Endothelial cell (in vitro differentiated cells): ENCODE data around the gene PRRT2. TPM values are rescaled to one million over a fixed set of nuclear protein-coding genes. Genes with fewer than 3 reads are reported as not detected.

Experiments
- DNase-seq: peaks from one replicate; pipeline ENCODE4 v3.0.0; 2021; ENCODE audit warnings: low spot score
- H3K27ac Mint-ChIP-seq: one replicate; pipeline ENCODE4 v1.8.0; 2021; ENCODE audit warnings: mixed read lengths, inconsistent platforms; ENCODE audit not compliant: unreplicated experiment
- H3K27me3 Mint-ChIP-seq: one replicate; pipeline ENCODE4 v1.8.0; 2021; ENCODE audit warnings: mild to moderate bottlenecking, moderate library complexity, mixed read lengths, inconsistent platforms; ENCODE audit not compliant: unreplicated experiment
- H3K36me3 Mint-ChIP-seq: one replicate; pipeline ENCODE4 v1.8.0; 2021; ENCODE audit warnings: mild to moderate bottlenecking, low read depth, mixed read lengths, inconsistent platforms; ENCODE audit not compliant: unreplicated experiment
- H3K4me1 Mint-ChIP-seq: one replicate; pipeline ENCODE4 v1.8.0; 2021; ENCODE audit warnings: mild to moderate bottlenecking, mixed read lengths, inconsistent platforms; ENCODE audit not compliant: unreplicated experiment
- H3K4me3 Mint-ChIP-seq: one replicate; pipeline ENCODE4 v1.8.0; 2021; ENCODE audit warnings: mild to moderate bottlenecking, mixed read lengths, inconsistent platforms; ENCODE audit not compliant: unreplicated experiment
- H3K9me3 Mint-ChIP-seq: one replicate; pipeline ENCODE4 v1.8.0; 2021; ENCODE audit warnings: mixed read lengths, inconsistent platforms; ENCODE audit not compliant: unreplicated experiment
- CTCF ChIP-seq: fragments of 200-600 bp; sonication (generic); IDR thresholded peaks from one replicate; pipeline ENCODE4 v1.5.0; 2021; ENCODE audit warnings: antibody characterized with exemption; ENCODE audit not compliant: unreplicated experiment
- total RNA-seq: library from RNA; stranded (reverse); fragmentation: NEBNext Ultra II Directional; extraction: Animal tissue kit (Norgen Biotek cat#: 25700); gene quantifications from one replicate; pipeline ENCODE4 v1.2.1, GENCODE V29; 2021; ENCODE audit not compliant: unreplicated experiment

PRRT2 gene
- total RNA-seq, 1 donor from 2014 or later, result 15.0 TPM

DNA sequence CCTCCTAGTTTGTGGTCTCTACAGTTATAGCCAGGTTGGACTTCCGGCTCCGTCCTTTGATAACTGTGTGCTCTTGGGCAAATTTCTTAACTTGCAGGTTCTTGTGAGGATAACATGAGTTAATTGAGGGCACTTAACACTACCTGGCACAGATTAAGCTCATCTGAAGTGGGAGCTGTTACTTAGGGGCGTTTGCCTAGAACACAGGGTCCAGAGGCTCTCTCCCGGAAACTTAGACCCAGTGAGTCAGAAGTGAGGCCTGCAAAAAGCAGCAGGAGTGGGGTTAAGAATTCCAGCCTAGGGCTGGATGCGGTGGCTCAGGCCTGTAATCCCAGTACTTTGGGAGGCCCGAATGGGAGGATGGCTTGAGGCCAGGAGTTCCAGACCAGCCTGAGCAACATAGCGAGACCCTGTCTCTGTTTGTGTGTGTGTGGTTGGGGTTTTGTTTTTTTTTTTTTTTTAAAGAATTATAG, 9.7 kb downstream of the PRRT2 start:
- no peak for DNase-seq
- H3K9me3 Mint-ChIP-seq, result no peaks in the 10 kb centered on the region
- peaks cover 9% of the 10 kb centered on the region for H3K27me3 Mint-ChIP-seq
- no peak overlapping the region for H3K27ac Mint-ChIP-seq
- no peak for TF ChIP-seq CTCF
- H3K4me1 Mint-ChIP-seq, result peaks cover 26% of the 10 kb centered on the region
- H3K4me3 Mint-ChIP-seq, result no peak overlapping the region
- peaks cover 20% of the 10 kb centered on the region for H3K36me3 Mint-ChIP-seq

DNA sequence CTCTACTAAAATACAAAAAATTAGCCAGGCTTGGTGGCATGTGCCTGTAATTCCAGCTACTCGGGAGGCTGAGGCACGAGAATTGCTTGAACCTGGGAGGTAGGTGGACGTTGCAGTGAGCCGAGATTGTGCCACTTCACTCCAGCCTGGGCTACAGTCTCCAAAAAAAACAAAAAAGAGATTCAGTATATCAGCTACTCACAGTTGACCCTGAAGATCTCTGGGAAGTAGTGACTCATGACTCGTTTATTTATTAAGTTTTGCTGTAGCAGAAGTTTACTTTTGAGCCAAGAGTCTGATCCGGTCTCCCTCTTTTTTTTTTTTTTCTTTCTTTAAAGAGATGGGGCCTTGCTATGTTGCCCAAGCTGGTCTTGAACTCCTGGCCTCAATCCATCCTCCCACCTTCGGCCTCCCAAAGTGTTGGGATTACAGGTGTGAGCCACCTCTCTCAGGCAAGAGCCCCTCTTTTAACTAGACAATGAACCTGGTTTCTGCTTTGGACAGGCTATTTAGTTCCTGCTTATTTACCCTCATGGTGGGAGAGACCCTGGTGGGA, 12.7 kb downstream of the PRRT2 start:
- H3K9me3 Mint-ChIP-seq, result no peaks in the 10 kb centered on the region
- TF ChIP-seq CTCF, result no peak
- H3K4me3 Mint-ChIP-seq, result no peak overlapping the region
- H3K27me3 Mint-ChIP-seq, result peaks cover 8% of the 10 kb centered on the region
- DNase-seq, result no peak
- peaks cover 8% of the 10 kb centered on the region for H3K4me1 Mint-ChIP-seq
- H3K27ac Mint-ChIP-seq, result no peak overlapping the region
- peaks cover 4% of the 10 kb centered on the region for H3K36me3 Mint-ChIP-seq

- TF ChIP-seq CTCF, result no peak
- peaks cover 4% of the 10 kb centered on the region for H3K4me1 Mint-ChIP-seq
- H3K27ac Mint-ChIP-seq, result peak overlapping the region; percentile 31
- H3K27me3 Mint-ChIP-seq, result peaks cover 8% of the 10 kb centered on the region
- H3K9me3 Mint-ChIP-seq, result no peaks in the 10 kb centered on the region
- no peak overlapping the region for H3K4me3 Mint-ChIP-seq
- no peaks in the 10 kb centered on the region for H3K36me3 Mint-ChIP-seq
- DNase-seq, result no peak
Observed at GRCh38 chr16:29825145-29826044, 13.4 kb downstream of the PRRT2 start.

- Mint-ChIP-seq H3K4me3 (no peak overlapping the region), H3K27me3 (peaks cover 8% of the 10 kb centered on the region), H3K36me3 (no peaks in the 10 kb centered on the region), H3K9me3 (no peaks in the 10 kb centered on the region), H3K4me1 (peaks cover 4% of the 10 kb centered on the region), H3K27ac (no peak overlapping the region)
- no peak for TF ChIP-seq CTCF
- no peak for DNase-seq
Observed at GRCh38 chr16:29826342-29826695, 14.3 kb downstream of the PRRT2 start.

GRCh38 chr16:29830774-29831173, 18.8 kb downstream of the PRRT2 start:
- Mint-ChIP-seq H3K36me3 (no peaks in the 10 kb centered on the region), H3K27me3 (peaks cover 5% of the 10 kb centered on the region), H3K9me3 (no peaks in the 10 kb centered on the region), H3K4me3 (no peak overlapping the region), H3K27ac (no peak overlapping the region), H3K4me1 (no peaks in the 10 kb centered on the region)
- TF ChIP-seq CTCF, result no peak
- no peak for DNase-seq
